HCT116 (cell line): ENCODE data around the gene CACNA2D3. TPM values are rescaled to one million over a fixed set of nuclear protein-coding genes. Genes with fewer than 3 reads are reported as not detected.

Experiments
- ATAC-seq: fragments of 200-7000 bp; cut with Tn5 transposase; 2 replicates; pipeline ENCODE4 v1.9.1; 2020; ENCODE audit warnings: mild to moderate bottlenecking, moderate library complexity
- BruUV-seq: library from RNA; stranded (reverse); fragments of 400-500 nt; replicated peaks from 2 replicates; lab custom pipeline; 2021; lab: Mats Ljungman, UMichigan
- CTCF ChIA-PET: fragments of 300-600 bp; sonication (Branson Sonifier 250); formaldehyde crosslinking; loops from one replicate; lab custom pipeline; 2021; ENCODE audit warnings: antibody characterized with exemption; lab: Charles Lee
- POLR2A ChIA-PET: fragments of 300-600, 350-600 bp; sonication (Branson Sonifier 250); formaldehyde crosslinking; loops from one replicate; lab custom pipeline; 2021; ENCODE audit warnings: antibody characterized with exemption; lab: Charles Lee
- RAD21 ChIA-PET, 2 experiments: fragments of 300-600 bp; sonication (Branson Sonifier 250); formaldehyde crosslinking; loops; one replicate each; lab custom pipeline; 2023; ENCODE audit warnings: low total read pairs in 2 of 2; ENCODE audit not compliant: uncharacterized antibody in 2 of 2, unreplicated experiment in 2 of 2, low non-redundant PET in 1 of 2; lab: Charles Lee
- DNase-seq: peaks from one replicate; pipeline ENCODE4 v3.0.0-alpha.2; 2010; ENCODE audit warnings: low read depth, low spot score
- H2AFZ ChIP-seq: fragments of 200-600 bp; shearing (Covaris generic), sonication (generic); 2 replicates; pipeline ENCODE4 v1.6.1; 2017; ENCODE audit warnings: low read depth, mixed run types, mixed read lengths, antibody characterized with exemption, low read length; ENCODE audit not compliant: poor library complexity, severe bottlenecking
- H3K27ac ChIP-seq: 2 replicates; pipeline ENCODE4 v1.5.1; 2012; ENCODE audit warnings: low read depth, low read length
- H3K27me3 ChIP-seq: fragments of 200-600 bp; sonication (generic); 2 replicates; pipeline ENCODE4 v1.6.1; 2016; ENCODE audit warnings: mixed run types, low read length, mixed read lengths; ENCODE audit not compliant: insufficient read depth
- H3K36me3 ChIP-seq, 2 experiments: fragments of 200-500 bp in 1 of 2; fragments of 200-600 bp in 1 of 2; sonication (Bioruptor generic) in 1 of 2; sonication (generic) in 1 of 2; 2 replicates each; pipeline versions ENCODE4 v1.5.1 to v1.6.1; 2014 to 2016; ENCODE audit warnings: low read length in 2 of 2, inconsistent platforms in 1 of 2, mixed read lengths in 1 of 2, mixed run types in 1 of 2; ENCODE audit not compliant: insufficient read depth in 2 of 2, control insufficient read depth in 1 of 2
- H3K4me1 ChIP-seq, 2 experiments: fragments of 200-600 bp in 1 of 2; sonication (generic) in 1 of 2; 2 replicates each; pipeline versions ENCODE4 v1.5.1 to v1.6.1; 2012 to 2017; ENCODE audit warnings: low read length in 2 of 2, inconsistent platforms in 1 of 2, mild to moderate bottlenecking in 1 of 2, mixed read lengths in 1 of 2, mixed run types in 1 of 2, moderate library complexity in 1 of 2; ENCODE audit not compliant: insufficient read depth in 2 of 2, control insufficient read depth in 1 of 2
- H3K4me2 ChIP-seq: fragments of 200-600 bp; sonication (generic); 2 replicates; pipeline ENCODE4 v1.6.1; 2017; ENCODE audit warnings: mixed run types, low read length, mixed read lengths
- H3K4me3 ChIP-seq, 2 experiments: fragments of 200-600 bp in 1 of 2; sonication (generic) in 1 of 2; replicated peaks in 1 of 2; 2 replicates each; pipeline ENCODE4 v1.5.1; 2011 to 2016; ENCODE audit warnings: low read length in 2 of 2, control low read depth in 1 of 2, low read depth in 1 of 2, mild to moderate bottlenecking in 1 of 2, mixed read lengths in 1 of 2, mixed run types in 1 of 2
- H3K79me2 ChIP-seq: fragments of 200-600 bp; sonication (generic); 2 replicates; pipeline ENCODE4 v1.6.1; 2017; ENCODE audit warnings: mild to moderate bottlenecking, mixed run types, low read length, moderate library complexity, mixed read lengths; ENCODE audit not compliant: insufficient read depth
- H3K9ac ChIP-seq: fragments of 200-600 bp; sonication (generic); 2 replicates; pipeline ENCODE4 v1.6.1; 2016; ENCODE audit warnings: low read length, mixed read lengths
- H3K9me2 ChIP-seq: fragments of 200-600 bp; sonication (generic), shearing (Covaris generic); 2 replicates; pipeline ENCODE4 v1.6.1; 2017; ENCODE audit warnings: mixed run types, mild to moderate bottlenecking, moderate library complexity; ENCODE audit not compliant: insufficient read depth
- H3K9me3 ChIP-seq, 2 experiments: fragments of 200-500 bp in 1 of 2; fragments of 200-600 bp in 1 of 2; sonication (Bioruptor generic) in 1 of 2; sonication (generic) in 1 of 2; 2 replicates each; pipeline ENCODE4 v1.6.1; 2014 to 2017; ENCODE audit warnings: low read length in 2 of 2, mixed read lengths in 2 of 2, inconsistent platforms in 1 of 2, low read depth in 1 of 2, mild to moderate bottlenecking in 1 of 2, mixed run types in 1 of 2, moderate library complexity in 1 of 2; ENCODE audit not compliant: control insufficient read depth in 1 of 2, insufficient read depth in 1 of 2
- H4K20me1 ChIP-seq: fragments of 200-600 bp; sonication (generic), shearing (Covaris generic); 2 replicates; pipeline ENCODE4 v1.6.1; 2017; ENCODE audit warnings: mixed run types, mild to moderate bottlenecking, moderate library complexity; ENCODE audit not compliant: insufficient read depth
- CBX3 ChIP-seq: IDR thresholded peaks from 2 replicates; pipeline ENCODE4 v1.6.1; 2012; ENCODE audit warnings: low read depth
- CEBPB ChIP-seq: IDR thresholded peaks from 2 replicates; pipeline ENCODE4 v1.6.1; 2012; ENCODE audit warnings: low read depth
- CTCF ChIP-seq, 3 experiments: fragments of 200-600 bp in 1 of 3; sonication (generic) in 1 of 3; IDR thresholded peaks in 2 of 3; conservative IDR thresholded peaks in 1 of 3; 2 replicates each; pipeline ENCODE4 v1.5.1; 2012 to 2017; ENCODE audit warnings: low read depth in 2 of 3, low read length in 2 of 3, antibody characterized with exemption in 1 of 3, borderline replicate concordance in 1 of 3, control low read depth in 1 of 3, mild to moderate bottlenecking in 1 of 3, mixed read lengths in 1 of 3, mixed run types in 1 of 3, moderate library complexity in 1 of 3; ENCODE audit not compliant: insufficient read depth in 1 of 3
- ELF1 ChIP-seq: IDR thresholded peaks from 2 replicates; pipeline ENCODE4 v1.6.1; 2012; ENCODE audit warnings: low read depth, borderline replicate concordance
- EZH2 ChIP-seq: fragments of 200-600 bp; sonication (generic); IDR thresholded peaks from 2 replicates; pipeline ENCODE4 v1.6.1; 2017; ENCODE audit warnings: antibody characterized with exemption, mixed run types
- EZH2phosphoT487 ChIP-seq: fragments of 200-600 bp; IDR thresholded peaks from 2 replicates; pipeline ENCODE4 v1.6.1; 2018; ENCODE audit warnings: antibody characterized with exemption, borderline replicate concordance
- FOSL1 ChIP-seq: IDR thresholded peaks from 2 replicates; pipeline ENCODE4 v1.6.1; 2012; ENCODE audit warnings: low read depth
- JUND ChIP-seq: IDR thresholded peaks from 2 replicates; pipeline ENCODE4 v1.6.1; 2012
- POLR2A ChIP-seq: IDR thresholded peaks from 2 replicates; pipeline ENCODE4 v1.7.0; 2011; ENCODE audit warnings: borderline replicate concordance; ENCODE audit not compliant: insufficient read depth, insufficient read length; ENCODE audit errors: extremely low read depth
- POLR2AphosphoS5 ChIP-seq: IDR thresholded peaks from 2 replicates; pipeline ENCODE4 v1.6.1; 2011; ENCODE audit warnings: mild to moderate bottlenecking, low read depth, low read length, moderate library complexity
- RAD21 ChIP-seq: IDR thresholded peaks from 2 replicates; pipeline ENCODE4 v1.6.1; 2012; ENCODE audit warnings: low read depth, mild to moderate bottlenecking
- REST ChIP-seq: IDR thresholded peaks from 2 replicates; pipeline ENCODE4 v1.6.1; 2012; ENCODE audit warnings: low read depth
- SIN3A ChIP-seq: IDR thresholded peaks from 2 replicates; pipeline ENCODE4 v1.6.1; 2012; ENCODE audit warnings: low read depth
- SP1 ChIP-seq: IDR thresholded peaks from 2 replicates; pipeline ENCODE4 v1.6.1; 2012; ENCODE audit warnings: low read depth
- SRF ChIP-seq: IDR thresholded peaks from 2 replicates; pipeline ENCODE4 v1.6.1; 2012; ENCODE audit warnings: low read depth
- TCF7L2 ChIP-seq: IDR thresholded peaks from 2 replicates; pipeline ENCODE4 v1.7.0; 2011; ENCODE audit warnings: borderline replicate concordance, inconsistent platforms; ENCODE audit not compliant: insufficient read depth, insufficient read length; ENCODE audit errors: extremely low read depth
- YY1 ChIP-seq: IDR thresholded peaks from 2 replicates; pipeline ENCODE4 v1.6.1; 2011; ENCODE audit warnings: low read length, low read depth, moderate library complexity, mild to moderate bottlenecking; ENCODE audit not compliant: insufficient replicate concordance; ENCODE audit errors: extremely low read depth
- ZBTB33 ChIP-seq: IDR thresholded peaks from 2 replicates; pipeline ENCODE4 v1.6.1; 2011; ENCODE audit warnings: mild to moderate bottlenecking, low read length, moderate library complexity; ENCODE audit not compliant: insufficient replicate concordance; ENCODE audit errors: extremely low read depth
- ZFX ChIP-seq: fragments of 450-650 bp; IDR thresholded peaks from 2 replicates; pipeline ENCODE4 v1.6.1; 2017
- ZNF274 ChIP-seq: fragments of 200-500 bp; sonication (Bioruptor generic); IDR thresholded peaks from 2 replicates; pipeline ENCODE4 v1.6.1; 2014; ENCODE audit warnings: mild to moderate bottlenecking, low read depth, low read length, inconsistent platforms
- intact Hi-C: fragments of 100-400 bp; cut with micrococcal nuclease; formaldehyde crosslinking; loops from 2 replicates; pipeline ENCODE4 v1.10.0; 2022
- total RNA-seq: library from RNA; stranded (reverse); gene quantifications from one replicate; pipeline ENCODE4 v1.2.1, GENCODE V29; 2021; ENCODE audit not compliant: unreplicated experiment

CACNA2D3 gene
- total RNA-seq, 1 experiment from 2014 or later: 0.20 TPM

- TF ChIP-seq CEBPB (no peak), SRF (no peak), ZBTB33 (no peak), CTCF (IDR thresholded peaks at IDR 0.05 in 2 of 3, conservative IDR thresholded peaks at IDR 0.05 in 1 of 3; ENCODE audit: borderline replicate concordance in 1 of 3, insufficient read depth in 1 of 3, low read depth in 2 of 3, low read length in 2 of 3) (no peak), REST (no peak), CBX3 (no peak), YY1 (no peak), FOSL1 (no peak), SIN3A (no peak), ZNF274 (no peak), POLR2A (no peak), ZFX (no peak), TCF7L2 (no peak), JUND (no peak), SP1 (no peak), ELF1 (no peak), EZH2phosphoT487 (no peak), RAD21 (no peak), EZH2 (no peak), POLR2AphosphoS5 (no peak)
- no peak overlapping the region for H3K9ac ChIP-seq
- no TSS peak for BruUV-seq
Measured at GRCh38 chr3:54180921-54181320, 58.6 kb downstream of the CACNA2D3 start.

More at GRCh38 chr3:54180921-54181320, 58.6 kb downstream of the CACNA2D3 start:
- H3K9me2 ChIP-seq: no peaks in the 10 kb centered on the region
- no peak overlapping the region for H3K4me2 ChIP-seq
- no peak for ATAC-seq
- POLR2A ChIA-PET: no interaction called here
- intact Hi-C loops: no loop called here
- no peaks in the 10 kb centered on the region for H3K4me1 ChIP-seq
- no peaks in the 10 kb centered on the region for H3K9me3 ChIP-seq
- H2AFZ ChIP-seq: no peak overlapping the region
- RAD21 ChIA-PET: no interaction called here
- DNase-seq: no peak
- H3K27me3 ChIP-seq: peaks cover 54% of the 10 kb centered on the region
- H3K27ac ChIP-seq: no peak overlapping the region
- H4K20me1 ChIP-seq: no peaks in the 10 kb centered on the region; the same call in 1 of the 2 replicates
- CTCF ChIA-PET: no interaction called here
- no peak overlapping the region for H3K4me3 ChIP-seq
- no peaks in the 10 kb centered on the region for H3K36me3 ChIP-seq
- no peaks in the 10 kb centered on the region for H3K79me2 ChIP-seq
